Suppressor macrophage (primary cell): Measurements from ENCODE around the gene ACER2.
A peak's percentile ranks its signal among the peaks of the same experiment; 100 is the strongest.

Source experiments
- DNase-seq, 4 experiments: peaks; one replicate each; pipeline ENCODE4 v3.0.0-alpha.2; 2020 to 2022

Gene ACER2

DNA sequence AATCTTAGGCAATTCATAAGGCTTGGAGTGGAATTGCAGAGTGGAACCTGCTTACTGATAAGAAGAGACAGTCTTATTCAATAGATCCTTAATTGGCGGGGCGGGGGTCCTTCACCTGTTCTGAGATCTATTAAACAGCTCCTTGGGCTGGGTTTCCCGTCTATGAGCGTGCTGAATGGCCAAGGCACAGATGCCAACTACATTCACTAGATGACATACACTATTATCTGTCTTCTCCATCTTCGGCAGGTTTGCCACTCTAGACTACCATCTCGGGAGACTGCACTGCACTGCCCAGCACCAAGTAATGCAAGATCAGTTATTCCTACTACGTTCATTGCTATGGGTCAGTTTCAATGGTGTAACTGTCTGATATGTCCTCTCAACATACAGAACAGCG, 81.5 kb downstream of the ACER2 start:
- DNase-seq = no peak

- no peak for DNase-seq
These were observed 82.0 kb downstream of the ACER2 start for GRCh38 chr9:19490828-19491227.

GRCh38 chr9:19492775-19493173, 84.0 kb downstream of the ACER2 start:
- DNase-seq = no peak

- DNase-seq = peak; percentile 71 to 75 (median 72)
These were observed 84.5 kb downstream of the ACER2 start for GRCh38 chr9:19493174-19493811.

- DNase-seq = no peak
These were observed 85.1 kb downstream of the ACER2 start for GRCh38 chr9:19493876-19494275.

DNA sequence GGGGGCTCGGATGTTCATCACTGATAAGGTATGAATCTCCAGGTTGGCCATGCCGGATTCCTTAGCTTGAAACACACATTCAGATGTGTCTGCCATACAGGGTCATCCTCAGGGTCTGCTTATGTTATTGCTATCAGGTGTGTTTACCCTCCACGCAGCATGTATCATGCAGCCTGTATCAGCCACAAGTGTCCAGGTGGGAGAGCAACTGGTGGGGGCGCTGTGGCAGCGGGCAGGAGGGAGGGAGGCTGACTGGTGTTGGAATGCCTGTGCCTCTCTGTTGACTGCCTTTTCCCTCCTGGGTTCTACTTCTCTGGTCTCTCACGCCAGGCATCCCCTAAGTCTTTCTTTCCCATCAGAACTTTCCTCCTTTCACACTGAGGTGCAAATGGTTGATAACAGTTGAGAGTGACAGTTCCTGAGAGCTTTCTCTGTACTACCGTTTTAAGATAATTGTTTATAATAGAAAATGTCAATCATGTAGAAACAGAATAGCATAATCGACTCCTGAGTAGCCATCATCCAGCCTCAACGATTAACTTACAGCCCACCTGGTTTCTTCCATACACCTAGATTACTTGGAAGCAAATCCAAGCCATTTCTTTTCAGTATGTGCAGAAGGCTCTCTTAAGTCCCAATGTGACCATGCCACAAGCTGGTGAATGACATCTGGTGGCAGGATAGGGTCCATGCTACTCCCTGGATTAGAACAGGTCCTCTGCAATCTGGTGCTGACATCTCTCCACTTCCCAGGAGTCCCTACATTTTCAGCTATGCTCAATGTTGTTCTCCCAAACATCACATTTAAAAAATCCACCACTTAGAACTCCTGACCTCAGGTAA, 86.6 kb downstream of the ACER2 start:
- DNase-seq = peak in 1 of 4 experiments; percentile 11

DNA sequence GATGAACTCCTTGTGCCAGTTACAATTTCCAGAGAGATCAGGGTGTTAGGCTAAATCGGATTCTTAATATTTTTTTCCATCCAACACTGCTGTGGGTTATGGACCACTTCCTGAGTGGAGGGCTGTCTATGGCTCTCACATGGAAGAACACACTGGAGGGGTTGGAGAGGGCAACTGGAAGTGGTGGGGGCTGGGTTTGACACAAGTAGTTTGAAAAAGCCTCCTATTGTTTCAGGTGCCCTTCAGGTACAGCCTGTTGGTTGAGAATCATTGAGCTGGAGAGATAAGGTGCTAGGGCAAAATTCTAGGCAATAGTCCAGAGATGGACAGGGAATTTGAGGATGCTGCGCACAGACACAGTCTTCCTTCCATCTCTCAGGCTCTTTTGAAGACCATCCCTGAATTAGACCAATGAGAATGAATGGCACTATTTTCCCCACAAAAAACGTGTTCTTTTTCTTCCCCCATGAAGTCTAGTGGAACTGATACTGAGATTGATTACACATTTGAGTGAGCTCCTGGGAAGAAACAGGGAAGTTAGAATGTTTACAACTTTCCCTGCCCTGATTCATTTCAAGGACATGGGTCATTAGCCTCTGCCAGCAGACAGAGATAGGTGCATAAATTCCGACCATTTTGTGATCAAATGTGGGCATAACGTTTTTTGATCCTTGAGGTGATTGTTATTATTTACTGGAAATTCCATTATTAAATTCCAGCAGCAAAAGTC, 87.7 kb downstream of the ACER2 start:
- DNase-seq = peak in 2 of 4 experiments; percentile 17 to 22

- no peak for DNase-seq
These were observed 88.5 kb downstream of the ACER2 start for GRCh38 chr9:19497276-19497675.

DNA sequence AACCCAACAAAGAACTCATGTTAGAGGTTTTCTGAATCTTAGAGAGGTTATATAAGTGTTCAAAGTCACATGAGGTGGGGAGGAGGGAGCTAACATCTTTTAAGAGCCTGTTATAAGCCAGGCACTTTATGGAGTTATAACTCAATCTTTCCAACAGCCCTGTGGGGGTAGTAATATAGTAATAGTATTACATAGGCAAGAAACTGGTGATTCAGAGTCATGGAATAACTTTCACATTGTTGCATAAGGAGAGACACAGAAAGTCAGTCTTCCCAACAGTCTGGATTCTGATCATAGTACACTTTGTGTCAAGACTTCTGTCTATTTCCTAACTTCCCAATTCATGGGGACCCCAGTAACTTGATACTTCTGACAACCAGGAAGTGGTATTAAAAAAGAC, 89.2 kb downstream of the ACER2 start:
- peak; percentile 16 to 71 (median 54) for DNase-seq
